WTC11 (cell line): ENCODE measurements around the gene ATG2A. TPM values are rescaled to one million over a fixed set of nuclear protein-coding genes. Genes with fewer than 3 reads are reported as not detected.

Experiments
- ATAC-seq: fragments of 200-7000 bp; cut with Tn5 transposase; 2 replicates; pipeline ENCODE4 v1.10.0; 2021; ENCODE audit warnings: mild to moderate bottlenecking, moderate library complexity
- CTCF ChIA-PET: fragments of 300-600 bp; sonication (Branson Sonifier 250); formaldehyde crosslinking; loops from one replicate; lab custom pipeline; 2021; ENCODE audit warnings: antibody characterized with exemption; lab: Charles Lee
- POLR2A ChIA-PET: fragments of 350-600 bp; sonication (Branson Sonifier 250); formaldehyde crosslinking; loops from one replicate; lab custom pipeline; 2021; ENCODE audit warnings: antibody characterized with exemption; lab: Charles Lee
- DNase-seq: peaks from one replicate; pipeline ENCODE4 v3.0.0; 2021; ENCODE audit warnings: low spot score
- H3K27ac Mint-ChIP-seq: 2 replicates; pipeline ENCODE4 v1.8.0; 2021; ENCODE audit warnings: mixed read lengths
- H3K27me3 Mint-ChIP-seq: 2 replicates; pipeline ENCODE4 v1.8.0; 2021; ENCODE audit warnings: low read depth, mild to moderate bottlenecking, moderate library complexity, mixed read lengths
- H3K36me3 Mint-ChIP-seq: 2 replicates; pipeline ENCODE4 v1.8.0; 2021; ENCODE audit warnings: mixed read lengths
- H3K4me1 Mint-ChIP-seq: 2 replicates; pipeline ENCODE4 v1.8.0; 2022; ENCODE audit warnings: mixed read lengths
- H3K4me3 Mint-ChIP-seq: 2 replicates; pipeline ENCODE4 v1.8.0; 2021; ENCODE audit warnings: mild to moderate bottlenecking, moderate library complexity, mixed read lengths
- H3K9me3 Mint-ChIP-seq: 2 replicates; pipeline ENCODE4 v1.8.0; 2021; ENCODE audit warnings: mixed read lengths
- AR ChIP-seq: fragments of 250-450 bp; sonication (Bioruptor Pico); IDR thresholded peaks from 2 replicates; pipeline ENCODE4 v1.9.0; 2021; ENCODE audit warnings: mild to moderate bottlenecking
- ATF6 ChIP-seq: sonication (generic); formaldehyde crosslinking; IDR thresholded peaks from 2 replicates; pipeline ENCODE4 v1.8.1; 2023; ENCODE audit warnings: mild to moderate bottlenecking, missing genetic modification reagents
- CBFB ChIP-seq: sonication (generic); formaldehyde crosslinking; IDR thresholded peaks from 2 replicates; pipeline ENCODE4 v1.8.1; 2022; ENCODE audit warnings: mild to moderate bottlenecking, low read depth, missing genetic modification reagents
- CDX4 ChIP-seq: fragments of 250-450 bp; sonication (Bioruptor Pico); IDR thresholded peaks from 2 replicates; pipeline ENCODE4 v1.9.0; 2021; ENCODE audit warnings: moderate library complexity, mild to moderate bottlenecking, inconsistent platforms, borderline replicate concordance
- ERG ChIP-seq: fragments of 250-450 bp; sonication (Bioruptor Pico); IDR thresholded peaks from 2 replicates; pipeline ENCODE4 v1.8.0; 2021; ENCODE audit warnings: mild to moderate bottlenecking
- ESRRA ChIP-seq: sonication (generic); formaldehyde crosslinking; IDR thresholded peaks from 2 replicates; pipeline ENCODE4 v1.8.1; 2022; ENCODE audit warnings: mild to moderate bottlenecking, missing genetic modification reagents, borderline replicate concordance
- JUN ChIP-seq: sonication (generic); formaldehyde crosslinking; IDR thresholded peaks from 2 replicates; pipeline ENCODE4 v1.8.0; 2023; ENCODE audit warnings: mild to moderate bottlenecking, missing genetic modification reagents
- MXD4 ChIP-seq: fragments of 250-450 bp; sonication (Bioruptor Pico); IDR thresholded peaks from 2 replicates; pipeline ENCODE4 v1.8.0; 2021; ENCODE audit warnings: mild to moderate bottlenecking, moderate library complexity, borderline replicate concordance
- NFATC4 ChIP-seq: fragments of 250-450 bp; sonication (Bioruptor Pico); IDR thresholded peaks from 2 replicates; pipeline ENCODE4 v1.9.0; 2021; ENCODE audit warnings: mild to moderate bottlenecking
- NR1H2 ChIP-seq: sonication (generic); formaldehyde crosslinking; IDR thresholded peaks from 2 replicates; pipeline ENCODE4 v1.9.0; 2021; ENCODE audit warnings: mild to moderate bottlenecking, moderate library complexity, missing genetic modification reagents
- NR2C2 ChIP-seq: sonication (generic); formaldehyde crosslinking; IDR thresholded peaks from 2 replicates; pipeline ENCODE4 v1.8.0; 2022; ENCODE audit warnings: mild to moderate bottlenecking, missing genetic modification reagents
- PRDM15 ChIP-seq: sonication (generic); formaldehyde crosslinking; IDR thresholded peaks from 2 replicates; pipeline ENCODE4 v1.8.0; 2022; ENCODE audit warnings: missing genetic modification reagents
- PRRX2 ChIP-seq: fragments of 250-450 bp; sonication (Bioruptor Pico); IDR thresholded peaks from 2 replicates; pipeline ENCODE4 v1.8.0; 2021; ENCODE audit warnings: mild to moderate bottlenecking
- ZNF425 ChIP-seq: fragments of 250-450 bp; sonication (Bioruptor Pico); conservative IDR thresholded peaks from 2 replicates; pipeline ENCODE4 v1.9.0; 2021; ENCODE audit warnings: mild to moderate bottlenecking
- ZNF512 ChIP-seq: sonication (generic); formaldehyde crosslinking; IDR thresholded peaks from 2 replicates; pipeline ENCODE4 v1.8.1; 2022; ENCODE audit warnings: missing genetic modification reagents, borderline replicate concordance
- total RNA-seq: library from RNA; stranded (reverse); gene quantifications from 3 replicates; pipeline ENCODE4 v1.2.3, GENCODE V29; 2021
- TF ChIP-seq, protein P1 (sequence below): sonication (generic); formaldehyde crosslinking; IDR thresholded peaks from 2 replicates; pipeline ENCODE4 v1.8.1; 2023; ENCODE audit warnings: mild to moderate bottlenecking, missing genetic modification reagents, moderate library complexity
- TF ChIP-seq, protein P2 (sequence below): sonication (generic); formaldehyde crosslinking; IDR thresholded peaks from 2 replicates; pipeline ENCODE4 v1.8.0; 2022; ENCODE audit warnings: mild to moderate bottlenecking, missing genetic modification reagents

The ATG2A gene
- total RNA-seq, 1 experiment from 2014 or later, result 31.4 TPM

GRCh38 chr11:64913171-64913727, 3.8 kb downstream of the ATG2A start:
- DNase-seq (no peak), ATAC-seq (no peak)
- H3K27ac Mint-ChIP-seq, result no peak overlapping the region
- no peaks in the 10 kb centered on the region for H3K27me3 Mint-ChIP-seq
- POLR2A ChIA-PET, result no interaction called here
- peaks cover 13% of the 10 kb centered on the region for H3K4me1 Mint-ChIP-seq
- H3K36me3 Mint-ChIP-seq, result peaks cover 5% of the 10 kb centered on the region; the same call in 1 of the 2 replicates
- CTCF ChIA-PET, result interaction anchor here (0.7 to 1.0 kb wide), 2 partner anchors 25 to 32 kb away, joined by 3 read pairs; no protein-coding TSS in a partner anchor
- no peaks in the 10 kb centered on the region for H3K9me3 Mint-ChIP-seq
- TF ChIP-seq CBFB (CRISPR knock-in tag) (no peak), ERG (CRISPR knock-in tag) (no peak), ESRRA (CRISPR knock-in tag) (no peak), CDX4 (no peak), JUN (CRISPR knock-in tag) (no peak), NR1H2 (no peak), ZNF512 (CRISPR knock-in tag) (no peak), ATF6 (CRISPR knock-in tag) (no peak), MXD4 (CRISPR knock-in tag) (no peak), PRDM15 (no peak)
- no peak overlapping the region for H3K4me3 Mint-ChIP-seq

DNA sequence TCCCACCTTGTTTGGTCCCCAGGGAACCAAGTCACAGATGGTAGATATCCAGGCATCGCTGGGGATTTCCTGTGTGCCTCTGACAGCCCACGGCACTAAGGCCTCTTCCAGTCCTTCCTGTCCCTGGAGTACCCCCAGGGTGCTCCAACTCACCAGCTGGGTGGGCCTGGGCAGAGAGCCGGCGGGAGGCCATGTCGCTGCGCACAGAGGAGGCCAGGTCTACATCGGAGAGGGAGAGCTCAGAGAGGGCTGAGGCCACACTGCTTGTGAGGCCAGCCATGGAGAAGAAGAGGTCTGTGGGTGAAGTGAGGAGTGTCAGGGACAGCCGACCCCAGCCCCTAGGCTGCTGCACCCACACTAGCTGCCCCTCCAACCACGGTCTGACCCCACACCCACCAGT, 5.3 kb downstream of the ATG2A start:
- peaks cover 10% of the 10 kb centered on the region; the same call in 1 of the 2 replicates for H3K36me3 Mint-ChIP-seq
- ChIA-PET POLR2A (no interaction called here), CTCF (interaction anchor here (1.4 to 1.6 kb wide), 2 partner anchors 63 to 206 kb away, joined by 4 read pairs; partner anchors contain the start of gene ZNHIT2)
- H3K27ac Mint-ChIP-seq, result no peak overlapping the region
- no peaks in the 10 kb centered on the region for H3K27me3 Mint-ChIP-seq
- H3K4me1 Mint-ChIP-seq, result peaks cover 8% of the 10 kb centered on the region
- no peak overlapping the region for H3K4me3 Mint-ChIP-seq
- no peak for ATAC-seq
- H3K9me3 Mint-ChIP-seq, result no peaks in the 10 kb centered on the region
- no peak for DNase-seq
- TF ChIP-seq, protein P1, sequence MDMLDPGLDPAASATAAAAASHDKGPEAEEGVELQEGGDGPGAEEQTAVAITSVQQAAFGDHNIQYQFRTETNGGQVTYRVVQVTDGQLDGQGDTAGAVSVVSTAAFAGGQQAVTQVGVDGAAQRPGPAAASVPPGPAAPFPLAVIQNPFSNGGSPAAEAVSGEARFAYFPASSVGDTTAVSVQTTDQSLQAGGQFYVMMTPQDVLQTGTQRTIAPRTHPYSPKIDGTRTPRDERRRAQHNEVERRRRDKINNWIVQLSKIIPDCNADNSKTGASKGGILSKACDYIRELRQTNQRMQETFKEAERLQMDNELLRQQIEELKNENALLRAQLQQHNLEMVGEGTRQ (CRISPR knock-in tag), result no peak
- TF ChIP-seq ZNF425 (CRISPR knock-in tag) (no peak), NFATC4 (CRISPR knock-in tag) (no peak), AR (CRISPR knock-in tag) (no peak), ERG (CRISPR knock-in tag) (no peak), PRRX2 (no peak), NR2C2 (CRISPR knock-in tag) (no peak)
- TF ChIP-seq, protein P2, sequence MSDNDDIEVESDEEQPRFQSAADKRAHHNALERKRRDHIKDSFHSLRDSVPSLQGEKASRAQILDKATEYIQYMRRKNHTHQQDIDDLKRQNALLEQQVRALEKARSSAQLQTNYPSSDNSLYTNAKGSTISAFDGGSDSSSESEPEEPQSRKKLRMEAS (CRISPR knock-in tag), result no peak
